Peyer's patch (tissue), 4 donors: Measurements from ENCODE around the gene SH2D3A.

Source experiments
- CTCF ChIP-seq, 6 experiments: fragments of 450-650 bp in 4 of 6; fragments of 200-600 bp in 2 of 6; sonication (generic) in 1 of 6; IDR thresholded peaks; one replicate each; pipeline ENCODE4 v1.5.1; 2017 to 2019; ENCODE audit warnings: antibody characterized with exemption in 6 of 6, mild to moderate bottlenecking in 3 of 6, moderate library complexity in 1 of 6
- POLR2A ChIP-seq, 2 donors: fragments of 450-650 bp; IDR thresholded peaks; one replicate each; pipeline ENCODE4 v1.5.1; 2017; ENCODE audit warnings: antibody characterized with exemption in 2 of 2, mild to moderate bottlenecking in 2 of 2, moderate library complexity in 2 of 2

GRCh38 chr19:6732803-6733337 is 34.4 kb downstream of the SH2D3A start:
- TF ChIP-seq CTCF (IDR thresholded peaks at IDR 0.05) (no peak), POLR2A (IDR thresholded peaks at IDR 0.05) (no peak)
